Activated naive CD8-positive, alpha-beta T cell treated with anti-CD3 and anti-CD28 coated beads for 36 hours (primary cell): ENCODE results near the gene KCNQ1. TPM values are rescaled to one million over a fixed set of nuclear protein-coding genes. Genes with fewer than 3 reads are reported as not detected.

Experiments
- DNase-seq: peaks from one replicate; pipeline ENCODE4 v3.0.0; 2021
- H3K27ac Mint-ChIP-seq: one replicate; pipeline ENCODE4 v1.8.0; 2022; ENCODE audit warnings: mild to moderate bottlenecking, moderate library complexity, mixed read lengths
- H3K27me3 Mint-ChIP-seq: one replicate; pipeline ENCODE4 v1.8.0; 2022; ENCODE audit warnings: mild to moderate bottlenecking, mixed read lengths
- H3K36me3 Mint-ChIP-seq: one replicate; pipeline ENCODE4 v1.8.0; 2021; ENCODE audit warnings: mild to moderate bottlenecking, mixed read lengths
- H3K4me1 Mint-ChIP-seq: one replicate; pipeline ENCODE4 v1.8.0; 2021; ENCODE audit warnings: mixed read lengths
- H3K4me3 Mint-ChIP-seq: one replicate; pipeline ENCODE4 v1.8.0; 2022; ENCODE audit warnings: mild to moderate bottlenecking, moderate library complexity, mixed read lengths
- H3K9me3 Mint-ChIP-seq: one replicate; pipeline ENCODE4 v1.8.0; 2022; ENCODE audit warnings: mixed read lengths
- total RNA-seq, 2 experiments: library from RNA; stranded (reverse); gene quantifications; one replicate each; pipeline ENCODE4 v1.2.3, GENCODE V29; 2021

The KCNQ1 gene
- total RNA-seq, 2 experiments from 2014 or later, result 6.7 to 9.6 TPM

DNA sequence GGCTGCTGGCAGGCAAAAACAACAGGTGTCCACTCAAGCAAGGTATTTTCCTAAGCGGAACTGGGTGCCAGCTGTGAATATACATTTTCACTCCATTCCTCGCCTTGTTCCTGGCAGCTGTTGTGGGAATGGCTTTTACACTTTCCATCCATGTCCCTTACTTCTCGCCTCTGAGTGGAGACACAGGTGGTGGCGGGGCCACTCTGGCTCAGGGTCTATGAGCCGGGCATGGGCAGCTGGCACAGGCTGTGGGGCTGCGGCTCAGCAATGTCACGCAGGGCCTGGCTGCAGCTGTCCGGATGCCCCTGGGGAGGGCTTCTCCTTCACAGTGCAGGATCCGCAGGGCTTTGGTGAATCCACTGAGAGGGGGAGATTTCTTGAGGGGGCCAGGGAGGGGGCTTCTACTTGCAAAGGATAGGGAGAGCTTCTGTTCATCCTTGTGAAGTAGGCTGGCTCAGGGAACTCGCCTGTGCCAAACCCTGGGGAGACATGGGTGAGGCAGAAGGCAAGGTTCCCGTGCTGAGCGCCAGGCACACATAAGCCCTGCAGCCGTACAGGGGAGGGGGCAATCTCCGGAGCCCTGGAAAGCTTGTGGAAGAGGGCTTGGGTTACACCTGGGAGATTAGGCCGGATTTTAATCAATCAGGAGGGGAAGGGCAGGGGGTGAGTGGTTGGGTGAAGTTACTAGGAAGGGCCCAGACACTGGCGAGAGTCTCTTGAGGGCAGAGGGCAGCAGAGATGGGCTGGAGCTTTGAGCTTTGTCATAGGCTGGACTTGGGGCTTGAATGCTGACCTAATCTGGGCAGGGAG lies 209.3 kb downstream of the KCNQ1 start:
- H3K4me1 Mint-ChIP-seq, result peaks cover 10% of the 10 kb centered on the region
- no peaks in the 10 kb centered on the region for H3K27me3 Mint-ChIP-seq

DNA sequence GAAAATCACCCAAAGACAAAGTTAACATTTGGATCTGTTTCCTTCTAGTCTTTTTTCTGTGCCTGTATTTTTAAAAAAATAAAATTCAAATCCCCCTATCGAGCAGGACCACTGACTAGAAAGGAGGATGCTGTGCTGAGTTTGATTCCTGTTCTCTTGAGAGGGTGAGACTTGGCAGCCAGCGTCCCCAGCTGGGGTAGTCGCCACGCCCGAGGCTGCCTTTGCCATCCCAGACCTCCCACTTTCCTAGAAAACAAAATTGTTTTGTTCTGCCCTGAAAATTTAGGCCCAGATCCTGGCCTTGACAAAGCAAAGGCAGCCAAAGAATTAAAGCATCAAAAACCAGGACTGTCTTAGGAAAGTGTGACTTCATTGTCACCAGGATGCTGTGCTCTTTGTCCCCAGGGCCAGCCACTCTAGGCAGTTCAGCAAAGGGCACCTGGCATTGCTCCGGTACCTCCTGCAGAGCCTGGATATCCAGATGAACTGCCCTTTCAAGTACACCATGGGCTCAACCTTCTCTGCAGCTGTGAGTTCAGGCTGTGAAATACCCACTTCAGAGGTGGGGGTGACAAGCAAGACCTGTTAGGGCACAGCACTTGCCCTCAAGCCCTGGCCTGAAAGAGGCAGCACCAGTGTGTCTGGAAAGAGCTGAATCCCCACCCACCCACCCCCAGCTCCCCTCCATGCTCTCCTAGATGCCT lies 210.4 kb downstream of the KCNQ1 start:
- Mint-ChIP-seq H3K4me1 (peaks cover 10% of the 10 kb centered on the region), H3K36me3 (peaks cover 23% of the 10 kb centered on the region), H3K9me3 (peaks cover 7% of the 10 kb centered on the region), H3K27ac (no peak overlapping the region), H3K4me3 (no peak overlapping the region), H3K27me3 (no peaks in the 10 kb centered on the region)
- no peak for DNase-seq

More for the DNA sequence above, 209.3 kb downstream of the KCNQ1 start:
- Mint-ChIP-seq H3K9me3 (peaks cover 15% of the 10 kb centered on the region), H3K4me3 (no peak overlapping the region), H3K36me3 (peaks cover 27% of the 10 kb centered on the region), H3K27ac (no peak overlapping the region)
- no peak for DNase-seq

DNA sequence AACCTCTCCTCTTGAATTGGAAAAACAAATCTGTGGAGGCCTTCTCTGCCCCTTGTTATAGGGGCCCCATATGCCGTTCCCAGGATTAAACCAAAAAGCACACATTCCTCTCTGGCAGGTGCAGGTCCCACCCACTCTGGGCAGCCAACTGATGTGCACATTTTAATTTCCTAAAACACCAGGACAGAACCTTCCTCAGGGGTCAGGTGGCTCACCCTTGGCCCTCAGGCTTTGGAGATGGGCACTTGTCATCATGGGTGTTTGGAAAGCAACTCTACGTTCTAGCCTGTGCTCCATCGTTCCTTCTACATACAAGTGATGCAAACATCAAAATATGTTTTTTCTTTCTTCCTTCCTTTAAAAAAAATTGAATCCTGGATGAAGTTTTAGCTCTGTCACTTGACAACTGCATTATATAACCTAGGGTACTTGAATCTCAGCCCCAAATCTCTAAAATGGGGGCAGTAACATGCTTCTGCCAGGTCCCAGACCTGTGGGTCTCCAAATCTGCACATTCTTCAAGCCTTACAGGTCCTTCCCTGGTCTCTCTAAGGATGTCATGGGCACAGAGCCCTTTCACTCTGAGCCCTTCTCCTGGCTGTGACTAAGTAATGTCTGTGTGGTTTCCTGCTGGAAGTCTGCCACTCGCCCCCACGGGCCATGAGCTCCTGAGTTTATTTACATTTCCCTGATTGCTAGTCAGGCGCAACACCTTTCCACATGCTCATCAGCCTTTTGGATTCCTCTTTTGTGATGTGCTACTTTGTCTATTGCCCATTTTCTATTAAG lies 211.2 kb downstream of the KCNQ1 start:
- Mint-ChIP-seq H3K27me3 (no peaks in the 10 kb centered on the region), H3K4me1 (peaks cover 11% of the 10 kb centered on the region), H3K4me3 (no peak overlapping the region), H3K9me3 (peaks cover 8% of the 10 kb centered on the region), H3K36me3 (peaks cover 23% of the 10 kb centered on the region), H3K27ac (no peak overlapping the region)
- no peak for DNase-seq

DNA sequence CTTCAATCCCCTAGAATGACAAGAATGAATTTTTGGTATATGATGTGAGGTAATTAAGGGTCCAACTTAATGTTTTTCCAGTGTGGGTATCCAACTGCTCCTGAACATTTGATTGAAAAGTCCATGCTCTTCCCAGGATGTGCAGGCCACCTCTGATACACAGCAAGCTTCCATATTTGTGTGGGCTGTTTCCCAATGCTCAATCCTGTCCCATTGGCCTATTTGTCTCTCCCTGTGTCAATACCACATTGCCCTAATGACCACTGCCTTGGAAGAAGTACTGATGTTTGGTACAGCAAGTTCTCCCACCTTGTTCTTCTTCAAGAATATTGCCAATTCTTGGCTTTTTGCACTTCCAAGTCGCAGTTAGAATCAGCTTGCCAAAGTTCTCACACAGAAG lies 212.1 kb downstream of the KCNQ1 start:
- Mint-ChIP-seq H3K4me1 (peaks cover 12% of the 10 kb centered on the region), H3K4me3 (no peak overlapping the region), H3K27ac (no peak overlapping the region), H3K36me3 (peaks cover 25% of the 10 kb centered on the region), H3K27me3 (no peaks in the 10 kb centered on the region), H3K9me3 (peaks cover 11% of the 10 kb centered on the region)
- DNase-seq, result no peak

DNA sequence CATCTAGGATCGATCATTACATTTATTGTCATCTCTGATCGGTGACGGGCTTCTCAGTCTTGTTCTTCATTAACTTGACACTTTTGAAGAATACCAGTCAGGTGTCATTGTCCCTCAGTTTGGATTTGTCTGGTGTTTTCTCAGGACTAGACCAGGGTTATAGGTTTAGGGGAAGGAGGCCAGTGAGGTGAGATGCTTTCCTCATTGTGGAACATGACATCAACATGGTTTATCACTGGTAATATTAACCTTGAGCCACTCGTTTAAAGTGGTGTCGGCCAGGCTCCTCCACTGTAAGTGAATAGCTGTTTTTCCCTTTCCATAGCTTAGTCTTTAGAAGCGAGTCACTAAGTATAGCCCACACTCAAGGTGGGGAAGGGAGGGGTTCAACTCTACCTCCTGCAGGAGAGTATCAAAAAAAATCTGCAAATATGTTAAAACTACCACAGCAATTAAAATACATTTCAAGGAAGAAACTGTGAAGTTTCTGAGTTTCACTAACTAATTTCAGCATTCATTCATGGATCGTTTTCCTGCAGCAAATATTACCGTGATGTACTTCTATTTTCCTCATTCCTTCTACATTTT lies 213.0 kb downstream of the KCNQ1 start:
- H3K27me3 Mint-ChIP-seq, result no peaks in the 10 kb centered on the region
- H3K9me3 Mint-ChIP-seq, result peaks cover 11% of the 10 kb centered on the region
- no peak overlapping the region for H3K27ac Mint-ChIP-seq
- DNase-seq, result no peak
- H3K4me3 Mint-ChIP-seq, result no peak overlapping the region
- H3K36me3 Mint-ChIP-seq, result peaks cover 25% of the 10 kb centered on the region
- H3K4me1 Mint-ChIP-seq, result peaks cover 12% of the 10 kb centered on the region

DNA sequence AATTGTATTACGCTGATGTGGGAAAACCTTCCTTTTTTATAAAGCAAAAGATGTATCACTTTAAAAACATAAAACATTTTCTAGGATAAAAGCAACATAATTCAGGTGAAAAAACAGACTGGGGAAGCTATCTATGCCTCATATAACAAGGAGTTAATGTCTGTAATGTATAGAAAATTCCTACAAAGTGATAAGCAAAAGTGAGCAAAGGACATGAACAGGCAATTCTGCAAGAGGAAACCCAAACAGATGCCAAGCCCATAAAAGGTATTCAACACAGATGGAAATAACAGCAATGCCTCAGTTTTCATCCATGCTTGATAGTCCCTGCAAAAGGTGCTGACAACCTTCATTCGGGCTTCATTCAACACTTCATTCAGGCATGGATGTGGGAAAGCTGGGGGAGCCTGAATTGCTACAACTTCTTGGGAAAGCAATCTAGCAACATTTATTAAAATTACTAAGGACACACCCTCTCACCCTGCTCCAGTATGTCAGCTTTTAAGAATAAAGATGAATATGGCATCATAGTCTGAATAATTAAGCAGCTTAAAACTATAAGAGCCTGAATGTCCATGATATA lies 215.6 kb downstream of the KCNQ1 start:
- Mint-ChIP-seq H3K27me3 (no peaks in the 10 kb centered on the region), H3K36me3 (peaks cover 25% of the 10 kb centered on the region), H3K27ac (no peak overlapping the region), H3K4me3 (no peak overlapping the region), H3K4me1 (peaks cover 12% of the 10 kb centered on the region), H3K9me3 (peaks cover 11% of the 10 kb centered on the region)
- DNase-seq, result no peak

DNA sequence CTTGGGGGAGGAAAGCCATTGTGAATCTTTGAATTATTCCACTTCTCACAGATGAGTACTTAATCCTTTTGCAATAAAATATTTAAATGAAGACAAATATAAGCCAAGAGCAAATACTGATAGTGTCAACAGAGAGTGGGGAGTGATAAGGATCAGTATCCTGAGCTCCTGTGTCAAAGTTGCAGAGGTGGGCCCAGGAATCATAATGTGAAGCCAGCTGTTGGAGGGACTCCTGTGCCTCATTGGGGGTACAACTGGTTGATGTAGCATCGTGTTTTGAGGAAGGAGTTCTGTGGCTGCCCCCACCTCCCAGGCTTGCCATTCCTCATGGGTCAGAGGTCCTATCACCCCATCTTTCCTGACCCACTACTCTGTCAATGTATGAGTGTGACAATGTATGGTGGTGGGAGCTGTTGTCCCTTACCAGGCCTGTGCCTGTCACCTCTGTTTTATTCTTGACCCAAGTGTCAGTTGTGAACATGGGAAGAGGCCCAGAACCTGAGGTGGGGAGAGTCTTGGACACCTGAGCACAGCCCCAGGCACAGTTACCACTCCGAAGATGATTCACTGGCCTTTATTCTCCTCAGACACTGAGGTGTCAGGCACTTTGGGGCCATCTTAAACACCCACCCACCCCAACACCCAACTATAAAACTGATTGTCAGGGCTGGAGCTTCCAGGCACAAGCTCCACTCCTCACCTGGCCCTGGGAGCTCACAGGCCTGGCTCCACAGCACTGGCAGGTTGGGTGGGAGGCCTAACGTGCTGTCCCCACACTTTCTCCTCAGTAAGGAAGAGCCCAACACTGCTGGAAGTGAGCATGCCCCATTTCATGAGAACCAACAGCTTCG lies 216.6 kb downstream of the KCNQ1 start:
- Mint-ChIP-seq H3K27ac (no peak overlapping the region), H3K4me1 (peaks cover 3% of the 10 kb centered on the region), H3K9me3 (peaks cover 11% of the 10 kb centered on the region), H3K4me3 (no peak overlapping the region), H3K27me3 (no peaks in the 10 kb centered on the region), H3K36me3 (peaks cover 25% of the 10 kb centered on the region)
- no peak for DNase-seq

DNA sequence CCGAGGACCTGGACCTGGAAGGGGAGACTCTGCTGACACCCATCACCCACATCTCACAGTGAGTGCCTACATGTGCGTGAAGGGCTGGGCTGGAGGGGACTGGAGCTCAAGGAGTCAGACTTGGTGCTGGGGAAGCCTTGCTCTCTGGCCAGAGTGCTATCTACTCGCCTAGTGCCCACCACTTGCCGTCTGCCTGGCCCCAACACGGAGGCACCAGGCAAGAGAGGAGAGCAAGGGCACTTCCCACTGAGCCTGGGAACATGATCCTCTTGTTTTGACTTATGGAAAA lies 217.2 kb downstream of the KCNQ1 start:
- Mint-ChIP-seq H3K4me3 (no peak overlapping the region), H3K27me3 (no peaks in the 10 kb centered on the region), H3K4me1 (peaks cover 2% of the 10 kb centered on the region), H3K9me3 (peaks cover 11% of the 10 kb centered on the region), H3K36me3 (peaks cover 25% of the 10 kb centered on the region), H3K27ac (no peak overlapping the region)
- no peak for DNase-seq

DNA sequence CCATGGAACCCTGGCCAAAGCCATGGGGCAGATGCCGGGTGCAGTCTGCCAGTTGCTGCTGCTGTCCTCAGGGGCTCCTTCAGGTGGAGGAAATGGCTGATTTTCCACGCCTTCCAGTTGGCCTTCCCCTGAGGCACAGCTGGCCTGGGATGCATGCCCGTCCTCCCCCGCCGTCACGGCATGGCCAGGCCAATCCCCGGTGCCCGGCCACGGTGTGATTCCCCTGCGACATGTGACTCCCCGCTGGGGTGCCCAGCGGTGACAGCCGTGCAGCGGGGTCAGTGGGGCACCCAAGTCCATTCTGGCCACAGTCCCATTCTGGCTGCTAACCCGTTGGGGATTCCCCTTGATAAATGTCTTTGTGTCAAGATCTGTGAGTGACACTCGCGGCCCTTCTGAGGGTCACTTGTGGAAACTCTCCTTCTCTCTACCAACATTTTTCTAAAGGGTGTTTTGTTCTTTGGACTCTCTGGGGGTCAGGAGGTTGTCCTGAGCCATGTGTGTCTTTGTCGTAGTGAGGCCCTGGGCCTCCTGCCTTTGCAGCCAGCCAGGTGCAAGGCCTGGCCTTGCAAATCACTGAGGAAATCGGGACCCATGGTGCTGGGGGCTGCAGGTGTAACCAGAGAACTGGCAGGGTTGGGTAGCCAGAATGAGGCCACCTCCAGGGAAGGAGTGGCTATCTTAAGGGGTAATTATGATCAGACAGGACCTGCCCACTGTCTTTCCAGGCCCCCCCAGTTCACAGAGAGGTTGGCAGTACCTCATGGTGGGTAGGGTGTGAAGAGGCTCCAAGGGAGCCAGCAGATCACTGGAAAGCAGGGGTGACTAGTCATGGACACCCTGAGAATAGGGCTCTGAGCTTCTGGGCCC lies 217.9 kb downstream of the KCNQ1 start:
- H3K36me3 Mint-ChIP-seq, result peaks cover 25% of the 10 kb centered on the region
- no peak for DNase-seq
- H3K27me3 Mint-ChIP-seq, result no peaks in the 10 kb centered on the region
- peaks cover 2% of the 10 kb centered on the region for H3K4me1 Mint-ChIP-seq
- H3K4me3 Mint-ChIP-seq, result no peak overlapping the region
- H3K9me3 Mint-ChIP-seq, result peaks cover 11% of the 10 kb centered on the region
- no peak overlapping the region for H3K27ac Mint-ChIP-seq

DNA sequence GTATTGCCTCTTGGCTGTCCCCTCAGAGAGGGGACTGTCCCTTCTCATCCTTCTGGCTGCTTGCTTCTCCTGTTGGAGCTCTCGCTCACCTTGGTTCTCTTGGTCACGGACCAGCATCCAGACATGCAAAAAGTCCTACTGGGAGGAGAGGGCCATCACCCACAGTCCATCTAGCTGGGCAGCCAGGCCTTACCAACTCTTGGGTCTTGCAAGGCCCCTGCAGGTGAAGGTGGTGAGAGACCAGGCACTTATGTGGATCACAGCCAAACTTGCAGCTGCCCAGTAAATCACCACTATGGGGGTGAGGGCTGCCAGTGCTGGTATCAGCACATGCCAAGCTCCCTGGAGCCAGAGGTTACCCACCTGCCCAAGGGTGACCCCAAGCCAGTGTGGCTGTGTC lies 218.7 kb downstream of the KCNQ1 start:
- DNase-seq, result no peak
- H3K27me3 Mint-ChIP-seq, result no peaks in the 10 kb centered on the region
- H3K36me3 Mint-ChIP-seq, result peaks cover 23% of the 10 kb centered on the region
- peaks cover 11% of the 10 kb centered on the region for H3K9me3 Mint-ChIP-seq
- peaks cover 2% of the 10 kb centered on the region for H3K4me1 Mint-ChIP-seq
- H3K27ac Mint-ChIP-seq, result no peak overlapping the region
- no peak overlapping the region for H3K4me3 Mint-ChIP-seq

DNA sequence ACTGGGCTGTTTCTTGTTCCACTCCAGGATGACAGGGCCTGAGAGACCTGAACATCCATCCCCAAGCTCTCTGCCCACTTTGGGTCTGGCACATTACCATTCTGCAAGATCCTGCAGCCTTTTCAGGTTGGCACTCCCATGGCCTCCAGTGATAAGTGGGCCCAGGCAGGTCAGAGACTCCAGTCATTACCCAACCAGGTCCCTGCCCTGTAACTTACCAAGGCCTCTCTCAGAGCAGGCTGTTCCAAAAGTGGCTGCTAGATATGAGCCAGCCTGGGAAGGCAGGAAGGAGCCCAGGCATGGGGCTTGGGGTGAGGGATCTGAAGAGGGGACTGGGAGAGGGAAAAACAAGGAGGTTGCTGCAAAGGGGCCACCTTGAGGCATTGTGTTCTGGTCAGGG lies 219.1 kb downstream of the KCNQ1 start:
- H3K36me3 Mint-ChIP-seq, result peaks cover 19% of the 10 kb centered on the region
- H3K4me3 Mint-ChIP-seq, result no peak overlapping the region
- H3K27me3 Mint-ChIP-seq, result no peaks in the 10 kb centered on the region
- DNase-seq, result no peak
- H3K4me1 Mint-ChIP-seq, result peaks cover 2% of the 10 kb centered on the region
- H3K9me3 Mint-ChIP-seq, result peaks cover 11% of the 10 kb centered on the region
- no peak overlapping the region for H3K27ac Mint-ChIP-seq

DNA sequence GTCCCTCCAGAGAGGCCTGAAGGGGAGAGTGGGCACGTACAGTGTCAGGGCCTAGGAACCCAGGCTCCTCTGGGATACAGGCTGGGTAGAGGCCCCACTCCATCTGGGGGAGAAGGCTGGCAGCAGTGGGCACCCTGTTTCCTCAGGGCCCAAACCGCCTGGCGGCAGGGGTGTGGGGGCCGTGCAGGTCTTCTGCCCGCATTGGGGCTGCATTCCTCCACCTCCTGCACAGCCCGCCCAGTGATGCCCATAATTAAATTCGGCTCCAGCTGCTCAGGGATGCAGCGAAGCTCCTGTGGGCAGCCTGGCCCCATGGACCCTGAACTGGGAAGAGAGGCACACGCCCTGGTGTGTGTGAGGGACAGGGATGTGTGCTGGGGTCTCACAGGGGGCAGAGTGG lies 219.6 kb downstream of the KCNQ1 start:
- no peaks in the 10 kb centered on the region for H3K27me3 Mint-ChIP-seq
- H3K4me1 Mint-ChIP-seq, result peaks cover 2% of the 10 kb centered on the region
- H3K27ac Mint-ChIP-seq, result no peak overlapping the region
- H3K9me3 Mint-ChIP-seq, result peaks cover 11% of the 10 kb centered on the region
- H3K4me3 Mint-ChIP-seq, result no peak overlapping the region
- no peak for DNase-seq
- H3K36me3 Mint-ChIP-seq, result peaks cover 15% of the 10 kb centered on the region

DNA sequence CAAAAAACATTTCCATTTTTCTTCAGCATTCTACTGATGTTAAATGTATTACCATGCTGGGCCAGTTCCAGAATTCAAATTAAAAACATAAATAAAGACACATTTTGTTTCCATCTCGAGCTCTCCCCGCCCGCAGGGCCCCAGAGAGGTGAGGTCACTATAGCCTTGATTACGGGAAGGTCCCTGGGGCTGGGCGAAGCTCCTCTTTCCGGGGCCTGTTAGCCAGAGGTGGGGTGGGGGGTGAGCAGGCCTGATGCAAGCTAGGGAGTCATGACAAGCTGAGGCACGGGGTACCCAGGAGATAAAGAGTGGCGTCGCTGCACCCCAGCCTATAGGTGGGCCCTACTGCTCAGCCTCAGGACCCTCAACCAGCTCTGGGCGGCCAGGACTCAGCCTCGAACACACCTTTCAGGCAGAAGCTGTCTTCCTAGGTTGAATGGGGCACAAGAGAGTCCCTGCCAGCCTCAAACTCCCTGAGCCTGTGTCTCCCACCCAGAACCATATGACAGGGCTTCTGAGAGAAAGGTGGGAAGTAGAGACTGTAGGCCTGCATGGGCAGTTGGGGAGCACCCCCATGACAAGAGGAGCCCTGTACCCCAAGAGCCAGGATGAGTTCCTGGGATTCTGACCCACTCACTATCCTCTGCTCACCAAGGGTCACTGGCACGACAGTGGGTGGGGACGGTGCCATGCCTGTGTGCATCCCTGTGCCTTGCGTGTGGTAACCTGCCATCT lies 220.2 kb downstream of the KCNQ1 start:
- no peaks in the 10 kb centered on the region for H3K27me3 Mint-ChIP-seq
- no peak for DNase-seq
- no peak overlapping the region for H3K4me3 Mint-ChIP-seq
- H3K4me1 Mint-ChIP-seq, result peaks cover 2% of the 10 kb centered on the region
- no peak overlapping the region for H3K27ac Mint-ChIP-seq
- H3K36me3 Mint-ChIP-seq, result peaks cover 13% of the 10 kb centered on the region
- peaks cover 11% of the 10 kb centered on the region for H3K9me3 Mint-ChIP-seq
